SK-N-SH (cell line): Measurements from ENCODE around the gene OLFML1. TPM values are rescaled to one million over a fixed set of nuclear protein-coding genes. Genes with fewer than 3 reads are reported as not detected.

Source experiments
- CTCF ChIA-PET: fragments of 300-600, 350-600 bp; formaldehyde crosslinking; extraction: SDS; loops from one replicate; lab custom pipeline; 2021; lab: Yijun Ruan, JAX
- POLR2A ChIA-PET: fragments of 350-600 bp; sonication (Branson Sonifier 250); formaldehyde crosslinking; extraction: SDS; loops from one replicate; lab custom pipeline; 2020; ENCODE audit warnings: antibody characterized with exemption, inconsistent platforms; lab: Yijun Ruan, JAX
- DNase-seq: peaks from one replicate; pipeline ENCODE4 v3.0.0; 2012
- H2AFZ ChIP-seq: fragments of 200-600 bp; sonication (generic); 2 replicates; pipeline ENCODE4 v1.8.1; 2016; ENCODE audit warnings: antibody characterized with exemption, mild to moderate bottlenecking, low read depth
- H3F3A ChIP-seq: fragments of 200-600 bp; sonication (generic); replicated peaks from 2 replicates; pipeline ENCODE3; 2016; ENCODE audit warnings: antibody characterized with exemption, mild to moderate bottlenecking; ENCODE audit not compliant: insufficient read depth
- H3K27ac ChIP-seq, 2 experiments: fragments of 200-500 bp in 1 of 2; fragments of 200-600 bp in 1 of 2; sonication (Bioruptor generic) in 1 of 2; sonication (generic), shearing (Covaris generic) in 1 of 2; 2 replicates each; pipeline versions ENCODE4 v1.5.1 to v1.6.1; 2014 to 2016; ENCODE audit warnings: low read depth in 2 of 2, inconsistent platforms in 1 of 2, low read length in 1 of 2, mild to moderate bottlenecking in 1 of 2, mixed read lengths in 1 of 2
- H3K27me3 ChIP-seq: fragments of 200-600 bp; sonication (generic), shearing (Covaris generic); 2 replicates; pipeline ENCODE4 v1.6.1; 2016; ENCODE audit warnings: mixed run types; ENCODE audit not compliant: insufficient read depth
- H3K36me3 ChIP-seq, 2 experiments: fragments of 200-500 bp in 1 of 2; fragments of 200-600 bp in 1 of 2; sonication (Bioruptor generic) in 1 of 2; sonication (generic) in 1 of 2; replicated peaks in 1 of 2; 2 replicates each; pipeline versions ENCODE3 to v1.5.1; 2014 to 2016; ENCODE audit warnings: low read length in 1 of 2, mild to moderate bottlenecking in 1 of 2; ENCODE audit not compliant: insufficient read depth in 2 of 2, control insufficient read depth in 1 of 2
- H3K4me1 ChIP-seq, 2 experiments: fragments of 200-500 bp in 1 of 2; fragments of 200-600 bp in 1 of 2; sonication (Bioruptor generic) in 1 of 2; sonication (generic), shearing (Covaris generic) in 1 of 2; 2 replicates each; pipeline versions ENCODE4 v1.5.1 to v1.6.1; 2014 to 2016; ENCODE audit warnings: low read depth in 1 of 2, low read length in 1 of 2, mixed run types in 1 of 2; ENCODE audit not compliant: insufficient read depth in 2 of 2, control insufficient read depth in 1 of 2
- H3K4me2 ChIP-seq: fragments of 200-600 bp; sonication (generic), shearing (Covaris generic); 2 replicates; pipeline ENCODE4 v1.6.1; 2017; ENCODE audit warnings: mixed run types
- H3K4me3 ChIP-seq, 2 experiments: fragments of 200-500 bp in 1 of 2; fragments of 200-600 bp in 1 of 2; sonication (Bioruptor generic) in 1 of 2; sonication (generic), shearing (Covaris generic) in 1 of 2; 2 replicates each; pipeline versions ENCODE4 v1.5.1 to v1.8.1; 2014 to 2016; ENCODE audit warnings: low read depth in 2 of 2, inconsistent platforms in 1 of 2, low read length in 1 of 2, mild to moderate bottlenecking in 1 of 2, mixed read lengths in 1 of 2, moderate library complexity in 1 of 2
- H3K79me2 ChIP-seq: fragments of 200-600 bp; sonication (generic); 2 replicates; pipeline ENCODE4 v1.8.1; 2017; ENCODE audit warnings: mild to moderate bottlenecking; ENCODE audit not compliant: insufficient read depth
- H3K9ac ChIP-seq: fragments of 200-600 bp; sonication (generic); 2 replicates; pipeline ENCODE4 v1.6.1; 2017; ENCODE audit warnings: mixed run types
- H3K9me2 ChIP-seq: fragments of 200-600 bp; sonication (generic); 2 replicates; pipeline ENCODE4 v1.6.1; 2017; ENCODE audit warnings: mixed run types
- H3K9me3 ChIP-seq: fragments of 200-600 bp; sonication (generic); 2 replicates; pipeline ENCODE4 v1.6.1; 2017; ENCODE audit warnings: mixed run types, mild to moderate bottlenecking, moderate library complexity
- H4K20me1 ChIP-seq: fragments of 200-600 bp; sonication (generic); 2 replicates; pipeline ENCODE4 v1.6.1; 2017; ENCODE audit warnings: mild to moderate bottlenecking, mixed run types; ENCODE audit not compliant: insufficient read depth
- CHD2 ChIP-seq: fragments of 150-350 bp; IDR thresholded peaks from 2 replicates; pipeline ENCODE4 v1.6.1; 2018; ENCODE audit warnings: low read length; ENCODE audit not compliant: partially characterized antibody
- ELF1 ChIP-seq: IDR thresholded peaks from 2 replicates; pipeline ENCODE4 v1.4.0; 2012
- EZH2phosphoT487 ChIP-seq: fragments of 200-600 bp; sonication (generic); IDR thresholded peaks from 2 replicates; pipeline ENCODE4 v1.6.1; 2017; ENCODE audit warnings: low read depth, mixed run types, mild to moderate bottlenecking, antibody characterized with exemption, moderate library complexity, borderline replicate concordance
- FOSL2 ChIP-seq: IDR thresholded peaks from 2 replicates; pipeline ENCODE4 v1.4.0; 2012; ENCODE audit warnings: low read depth, mild to moderate bottlenecking, moderate library complexity, borderline replicate concordance
- FOXJ3 ChIP-seq: sonication (generic); formaldehyde crosslinking; IDR thresholded peaks from 2 replicates; pipeline ENCODE4 v1.5.1; 2020; ENCODE audit warnings: mild to moderate bottlenecking, missing genetic modification reagents
- FOXM1 ChIP-seq: IDR thresholded peaks from 2 replicates; pipeline ENCODE4 v1.4.0; 2012; ENCODE audit warnings: low read depth, mild to moderate bottlenecking
- IRF3 ChIP-seq: fragments of 150-350 bp; IDR thresholded peaks from 2 replicates; pipeline ENCODE4 v1.6.1; 2016; ENCODE audit warnings: mild to moderate bottlenecking, low read depth, low read length
- JUND ChIP-seq: IDR thresholded peaks from 2 replicates; pipeline ENCODE4 v1.4.0; 2012
- MXI1 ChIP-seq: IDR thresholded peaks from 2 replicates; pipeline ENCODE4 v1.6.1; 2012; ENCODE audit warnings: mild to moderate bottlenecking, low read depth, low read length, improper control_type of control experiment
- NFIC ChIP-seq: IDR thresholded peaks from 2 replicates; pipeline ENCODE4 v1.4.0; 2012; ENCODE audit warnings: borderline replicate concordance
- RAD21 ChIP-seq: IDR thresholded peaks from 2 replicates; pipeline ENCODE4 v1.6.1; 2012; ENCODE audit warnings: mild to moderate bottlenecking, low read length
- SMC3 ChIP-seq: IDR thresholded peaks from 2 replicates; pipeline ENCODE4 v1.6.1; 2012; ENCODE audit warnings: low read depth, low read length, improper control_type of control experiment
- TAF1 ChIP-seq: IDR thresholded peaks from 2 replicates; pipeline ENCODE4 v1.6.1; 2012; ENCODE audit warnings: low read depth, mild to moderate bottlenecking, low read length, moderate library complexity, borderline replicate concordance
- TEAD4 ChIP-seq: IDR thresholded peaks from 2 replicates; pipeline ENCODE4 v1.4.0; 2012; ENCODE audit warnings: mild to moderate bottlenecking, borderline replicate concordance; ENCODE audit not compliant: insufficient read depth
- YY1 ChIP-seq: IDR thresholded peaks from 2 replicates; pipeline ENCODE4 v1.4.0; 2012; ENCODE audit warnings: low read depth, mild to moderate bottlenecking
- WGBS: methylation state at CpG from one replicate; pipeline ENCODE4 v1.1.6; 2017; ENCODE audit warnings: low lambda C conversion rate; 5-methylcytosine and 5-hydroxymethylcytosine counted together
- polyA plus RNA-seq, 3 experiments: library from polyadenylated mRNA; depleted of rRNA; stranded (reverse); fragments of >200 nt; gene quantifications; 2 replicates each; pipeline ENCODE4 v1.2.3, GENCODE V29; 2012
- TF ChIP-seq, protein P1 (sequence below): IDR thresholded peaks from 2 replicates; pipeline ENCODE4 v1.6.1; 2012; ENCODE audit warnings: mild to moderate bottlenecking, low read depth, low read length, moderate library complexity

Gene OLFML1
- polyA plus RNA-seq, 1 of the 3 experiments (the other 2 are of a cell fraction), result not detected

DNA sequence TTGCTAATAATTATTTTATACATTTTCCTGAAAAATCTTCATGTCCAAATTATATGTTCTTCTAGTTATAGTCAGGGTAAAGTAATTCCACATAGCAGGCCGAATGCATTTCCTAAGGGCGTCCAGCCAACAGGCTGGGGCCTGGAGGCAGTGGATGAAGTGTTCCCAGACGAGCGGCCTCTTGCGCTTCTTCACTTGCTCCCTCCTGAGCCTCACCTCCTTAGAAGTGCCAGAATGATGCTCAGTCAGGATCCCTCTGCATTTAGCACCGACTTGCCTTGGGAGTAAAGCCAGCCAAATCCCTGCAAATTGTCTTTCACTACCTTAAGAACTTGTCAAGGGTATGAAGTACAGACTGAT lies 1.5 kb downstream of the OLFML1 start:
- WGBS, result 48% methylated on average over 6 of the region's 6 CpGs
- no peak overlapping the region for H3K9ac ChIP-seq
- no peaks in the 10 kb centered on the region for H3K79me2 ChIP-seq
- H3K4me2 ChIP-seq, result no peak overlapping the region
- TF ChIP-seq IRF3 (no peak), FOSL2 (no peak), TAF1 (no peak), FOXM1 (no peak), RAD21 (no peak), TEAD4 (no peak), JUND (no peak), YY1 (no peak), CHD2 (no peak), EZH2phosphoT487 (no peak), SMC3 (no peak), NFIC (no peak), MXI1 (no peak), FOXJ3 (CRISPR knock-in tag) (no peak), ELF1 (no peak)
- TF ChIP-seq, protein P1, sequence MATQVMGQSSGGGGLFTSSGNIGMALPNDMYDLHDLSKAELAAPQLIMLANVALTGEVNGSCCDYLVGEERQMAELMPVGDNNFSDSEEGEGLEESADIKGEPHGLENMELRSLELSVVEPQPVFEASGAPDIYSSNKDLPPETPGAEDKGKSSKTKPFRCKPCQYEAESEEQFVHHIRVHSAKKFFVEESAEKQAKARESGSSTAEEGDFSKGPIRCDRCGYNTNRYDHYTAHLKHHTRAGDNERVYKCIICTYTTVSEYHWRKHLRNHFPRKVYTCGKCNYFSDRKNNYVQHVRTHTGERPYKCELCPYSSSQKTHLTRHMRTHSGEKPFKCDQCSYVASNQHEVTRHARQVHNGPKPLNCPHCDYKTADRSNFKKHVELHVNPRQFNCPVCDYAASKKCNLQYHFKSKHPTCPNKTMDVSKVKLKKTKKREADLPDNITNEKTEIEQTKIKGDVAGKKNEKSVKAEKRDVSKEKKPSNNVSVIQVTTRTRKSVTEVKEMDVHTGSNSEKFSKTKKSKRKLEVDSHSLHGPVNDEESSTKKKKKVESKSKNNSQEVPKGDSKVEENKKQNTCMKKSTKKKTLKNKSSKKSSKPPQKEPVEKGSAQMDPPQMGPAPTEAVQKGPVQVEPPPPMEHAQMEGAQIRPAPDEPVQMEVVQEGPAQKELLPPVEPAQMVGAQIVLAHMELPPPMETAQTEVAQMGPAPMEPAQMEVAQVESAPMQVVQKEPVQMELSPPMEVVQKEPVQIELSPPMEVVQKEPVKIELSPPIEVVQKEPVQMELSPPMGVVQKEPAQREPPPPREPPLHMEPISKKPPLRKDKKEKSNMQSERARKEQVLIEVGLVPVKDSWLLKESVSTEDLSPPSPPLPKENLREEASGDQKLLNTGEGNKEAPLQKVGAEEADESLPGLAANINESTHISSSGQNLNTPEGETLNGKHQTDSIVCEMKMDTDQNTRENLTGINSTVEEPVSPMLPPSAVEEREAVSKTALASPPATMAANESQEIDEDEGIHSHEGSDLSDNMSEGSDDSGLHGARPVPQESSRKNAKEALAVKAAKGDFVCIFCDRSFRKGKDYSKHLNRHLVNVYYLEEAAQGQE, result no peak
- no peak for DNase-seq
- no peaks in the 10 kb centered on the region for H3K27me3 ChIP-seq
- no peaks in the 10 kb centered on the region for H4K20me1 ChIP-seq
- no peak overlapping the region for H3K27ac ChIP-seq
- ChIA-PET POLR2A (no interaction called here), CTCF (interaction anchor here (0.6 kb wide), 1 partner anchor 9 kb away, joined by 3 read pairs; no protein-coding TSS in a partner anchor)
- H3K9me2 ChIP-seq, result no peaks in the 10 kb centered on the region
- no peaks in the 10 kb centered on the region for H3F3A ChIP-seq
- H3K36me3 ChIP-seq, result no peaks in the 10 kb centered on the region
- H3K4me3 ChIP-seq, result no peak overlapping the region
- H2AFZ ChIP-seq, result no peak overlapping the region
- H3K4me1 ChIP-seq, result peaks cover 0 to 2% of the 10 kb centered on the region in 2 experiments; a peak in 1 of 4 replicates
- no peaks in the 10 kb centered on the region for H3K9me3 ChIP-seq
